Body of pancreas (tissue), 4 donors: Measurements from ENCODE around the gene FGF21. TPM values are rescaled to one million over a fixed set of nuclear protein-coding genes. Genes with fewer than 3 reads are reported as not detected.

Experiments
- ATAC-seq: fragments of 150-250 bp; one replicate; pipeline ENCODE4 v1.9.1; 2016
- DNase-seq, 4 donors: peaks; one replicate each; pipeline ENCODE4 v3.0.0-alpha.2; 2019
- H3K27ac ChIP-seq, 4 donors: fragments of 200-600 bp; sonication (generic); 1 replicate in 3 of 4; 2 replicates in 1 of 4; pipeline versions ENCODE4 v1.5.1 to v1.6.1; 2016 to 2019; ENCODE audit warnings: mild to moderate bottlenecking in 1 of 4, mixed read lengths in 1 of 4, moderate library complexity in 1 of 4
- H3K27me3 ChIP-seq, 2 donors: fragments of 200-600 bp; sonication (generic); one replicate each; pipeline ENCODE4 v1.6.0; 2016; ENCODE audit warnings: mild to moderate bottlenecking in 1 of 2
- H3K36me3 ChIP-seq, 2 donors: fragments of 200-600 bp; sonication (generic); replicated peaks in 1 of 2; 2 replicates each; pipeline ENCODE4 v1.5.1; 2016; ENCODE audit warnings: low read depth in 2 of 2; ENCODE audit not compliant: insufficient read depth in 1 of 2
- H3K4me1 ChIP-seq: fragments of 200-600 bp; sonication (generic); one replicate; pipeline ENCODE4 v1.6.0; 2016
- H3K4me3 ChIP-seq, 2 donors: fragments of 200-600 bp; sonication (generic); 1 replicate in 1 of 2; 2 replicates in 1 of 2; pipeline ENCODE4 v1.5.1; 2016 to 2019
- H3K9me3 ChIP-seq, 3 donors: fragments of 200-600 bp; sonication (generic); 1 replicate in 2 of 3; 2 replicates in 1 of 3; pipeline ENCODE4 v1.5.1; 2016
- POLR2A ChIP-seq, 3 donors: fragments of 450-650 bp; IDR thresholded peaks; one replicate each; pipeline ENCODE4 v1.6.1; 2016; ENCODE audit warnings: antibody characterized with exemption in 3 of 3, mild to moderate bottlenecking in 2 of 3
- WGBS, 2 donors: methylation state at CpG; one replicate each; pipeline ENCODE4 v1.1.5; 2017; 5-methylcytosine and 5-hydroxymethylcytosine counted together
- intact Hi-C: fragments of 100-400 bp; cut with DNase I; formaldehyde crosslinking; loops from one replicate; pipeline ENCODE4 v1.15.1; 2023
- small RNA-seq: library from RNA; depleted of rRNA; stranded (forward); fragments of <200 nt; gene quantifications from one replicate; pipeline ENCODE3, GENCODE V24; 2016
- total RNA-seq, 2 donors: library from RNA; depleted of rRNA; stranded (reverse); fragments of >200 nt; gene quantifications; one replicate each; pipeline ENCODE4 v1.1.0, GENCODE V29; 2016
- TF ChIP-seq, protein P1 (sequence below), 7 experiments: fragments of 450-650 bp in 4 of 7; fragments of 200-600 bp in 3 of 7; sonication (generic) in 3 of 7; IDR thresholded peaks; one replicate each; pipeline ENCODE4 v1.5.1; 2016 to 2019; ENCODE audit warnings: antibody characterized with exemption in 7 of 7

Gene FGF21
- total RNA-seq, 2 donors from 2014 or later, result not detected

DNA sequence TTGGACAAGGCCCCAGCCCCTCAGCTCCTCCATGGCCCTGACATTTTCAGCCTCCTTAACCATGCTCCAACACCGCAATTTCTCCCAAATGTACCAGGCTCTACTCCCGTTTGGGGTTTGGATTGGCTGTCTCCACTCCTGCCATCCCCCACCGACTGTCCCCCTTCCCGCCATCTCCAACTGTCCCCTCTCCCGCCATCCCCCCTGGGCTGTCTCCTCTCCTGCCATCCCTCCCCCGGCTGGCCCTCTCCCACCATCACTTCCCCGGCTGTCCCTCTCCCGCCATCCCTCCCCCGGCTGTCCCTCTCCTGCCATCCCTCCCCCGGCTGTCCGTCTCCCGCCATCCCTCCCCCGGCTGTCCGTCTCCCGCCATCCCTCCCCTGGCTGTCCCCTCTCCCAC, 50.1 kb downstream of the FGF21 start:
- 81 to 85% methylated on average over 5 to 15 of the region's 15 CpGs for WGBS, 2 donors
- DNase-seq, result no peak
- no peaks in the 10 kb centered on the region for H3K27me3 ChIP-seq
- H3K27ac ChIP-seq, result no peak overlapping the region
- TF ChIP-seq, protein P1, sequence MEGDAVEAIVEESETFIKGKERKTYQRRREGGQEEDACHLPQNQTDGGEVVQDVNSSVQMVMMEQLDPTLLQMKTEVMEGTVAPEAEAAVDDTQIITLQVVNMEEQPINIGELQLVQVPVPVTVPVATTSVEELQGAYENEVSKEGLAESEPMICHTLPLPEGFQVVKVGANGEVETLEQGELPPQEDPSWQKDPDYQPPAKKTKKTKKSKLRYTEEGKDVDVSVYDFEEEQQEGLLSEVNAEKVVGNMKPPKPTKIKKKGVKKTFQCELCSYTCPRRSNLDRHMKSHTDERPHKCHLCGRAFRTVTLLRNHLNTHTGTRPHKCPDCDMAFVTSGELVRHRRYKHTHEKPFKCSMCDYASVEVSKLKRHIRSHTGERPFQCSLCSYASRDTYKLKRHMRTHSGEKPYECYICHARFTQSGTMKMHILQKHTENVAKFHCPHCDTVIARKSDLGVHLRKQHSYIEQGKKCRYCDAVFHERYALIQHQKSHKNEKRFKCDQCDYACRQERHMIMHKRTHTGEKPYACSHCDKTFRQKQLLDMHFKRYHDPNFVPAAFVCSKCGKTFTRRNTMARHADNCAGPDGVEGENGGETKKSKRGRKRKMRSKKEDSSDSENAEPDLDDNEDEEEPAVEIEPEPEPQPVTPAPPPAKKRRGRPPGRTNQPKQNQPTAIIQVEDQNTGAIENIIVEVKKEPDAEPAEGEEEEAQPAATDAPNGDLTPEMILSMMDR (IDR thresholded peaks at IDR 0.05), result no peak
- no peak for TF ChIP-seq POLR2A (IDR thresholded peaks at IDR 0.05)
- no peak overlapping the region for H3K4me3 ChIP-seq
- ATAC-seq, result no peak
- H3K4me1 ChIP-seq, result peaks cover 42% of the 10 kb centered on the region
- no peaks in the 10 kb centered on the region for H3K36me3 ChIP-seq
- intact Hi-C loops, result no loop called here
- no peaks in the 10 kb centered on the region for H3K9me3 ChIP-seq

DNA sequence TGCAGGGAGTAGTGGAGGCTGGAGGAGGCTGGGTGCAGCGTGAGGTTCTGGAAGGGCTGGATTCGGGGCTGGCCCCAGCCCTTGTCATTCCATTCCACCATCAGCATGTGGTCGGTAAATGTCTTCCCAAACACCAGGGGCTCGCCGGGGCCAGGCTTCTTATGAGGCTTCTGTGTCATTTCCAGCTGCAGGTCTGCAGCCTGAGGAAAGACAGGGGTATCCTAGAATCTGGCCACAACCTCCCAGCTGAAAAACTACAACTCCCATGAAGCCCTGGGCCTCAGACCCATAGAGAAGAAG, 51.1 kb downstream of the FGF21 start:
- Histone ChIP-seq H3K9me3 (no peaks in the 10 kb centered on the region), H3K4me1 (peaks cover 45% of the 10 kb centered on the region), H3K27ac (peak overlapping the region in 2 of 4 donors; percentile 43 to 55), H3K27me3 (no peaks in the 10 kb centered on the region), H3K36me3 (no peaks in the 10 kb centered on the region), H3K4me3 (no peak overlapping the region)
- WGBS, 2 donors, result 71% methylated on average over 5 of the region's 5 CpGs; no CpG with 5 or more reads in 1 of the 2 donors
- peak in 1 of 4 donors; percentile 54 for DNase-seq
- TF ChIP-seq POLR2A (IDR thresholded peaks at IDR 0.05), result no peak
- TF ChIP-seq, protein P1 (IDR thresholded peaks at IDR 0.05), result no peak
- no peak for ATAC-seq
- intact Hi-C loops, result no loop called here

DNA sequence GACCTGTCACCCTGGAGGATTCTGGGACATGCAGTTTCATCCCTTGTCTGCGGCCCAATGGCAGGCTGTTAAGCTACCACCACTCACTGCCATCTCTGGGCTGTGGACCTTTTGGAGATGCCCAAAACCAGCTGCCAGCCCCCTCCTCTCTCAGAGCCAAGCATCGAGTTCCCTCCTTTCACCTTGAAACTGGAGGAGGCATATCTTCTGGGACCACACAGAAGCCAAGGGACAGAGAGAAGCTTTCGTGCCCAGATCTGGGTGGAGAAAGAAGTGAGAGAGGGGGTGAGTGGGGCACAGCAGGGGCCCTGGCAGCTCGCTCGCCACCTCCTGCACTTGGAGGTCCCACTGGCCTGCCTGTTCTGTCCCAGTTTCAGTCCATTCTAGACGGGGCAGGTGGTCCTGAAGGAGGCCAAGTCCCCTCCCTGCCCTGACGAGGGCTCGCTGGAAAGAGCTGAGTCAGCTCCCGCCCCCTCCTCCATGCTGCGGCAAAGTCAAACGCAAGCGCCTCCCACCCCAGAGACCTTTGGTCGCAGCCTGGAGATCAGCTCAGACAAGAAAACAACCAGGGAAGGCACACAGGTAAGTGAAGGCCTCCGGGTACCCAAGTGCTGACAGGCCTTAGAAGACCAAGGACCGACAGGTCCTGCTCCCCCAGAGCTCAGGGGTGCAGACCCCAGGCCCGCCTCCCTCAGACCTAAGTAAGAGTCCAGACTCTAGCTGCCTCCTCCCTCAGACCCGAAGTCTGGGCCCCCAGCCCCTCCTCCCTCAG, 51.7 kb downstream of the FGF21 start:
- Histone ChIP-seq H3K4me3 (no peak overlapping the region), H3K27me3 (no peaks in the 10 kb centered on the region), H3K36me3 (no peaks in the 10 kb centered on the region), H3K4me1 (peaks cover 46% of the 10 kb centered on the region), H3K9me3 (no peaks in the 10 kb centered on the region), H3K27ac (peak overlapping the region in 3 of 4 donors; percentile 43 to 98 (median 55))
- 44 to 74% methylated on average over 6 to 16 of the region's 17 CpGs for WGBS, 2 donors
- TF ChIP-seq, protein P1 (IDR thresholded peaks at IDR 0.05), result no peak
- TF ChIP-seq POLR2A (IDR thresholded peaks at IDR 0.05), result peak in 1 of 3 donors; percentile 20
- DNase-seq (peak; percentile 47 to 63 (median 52)), ATAC-seq (no peak)
- intact Hi-C loops, result no loop called here

DNA sequence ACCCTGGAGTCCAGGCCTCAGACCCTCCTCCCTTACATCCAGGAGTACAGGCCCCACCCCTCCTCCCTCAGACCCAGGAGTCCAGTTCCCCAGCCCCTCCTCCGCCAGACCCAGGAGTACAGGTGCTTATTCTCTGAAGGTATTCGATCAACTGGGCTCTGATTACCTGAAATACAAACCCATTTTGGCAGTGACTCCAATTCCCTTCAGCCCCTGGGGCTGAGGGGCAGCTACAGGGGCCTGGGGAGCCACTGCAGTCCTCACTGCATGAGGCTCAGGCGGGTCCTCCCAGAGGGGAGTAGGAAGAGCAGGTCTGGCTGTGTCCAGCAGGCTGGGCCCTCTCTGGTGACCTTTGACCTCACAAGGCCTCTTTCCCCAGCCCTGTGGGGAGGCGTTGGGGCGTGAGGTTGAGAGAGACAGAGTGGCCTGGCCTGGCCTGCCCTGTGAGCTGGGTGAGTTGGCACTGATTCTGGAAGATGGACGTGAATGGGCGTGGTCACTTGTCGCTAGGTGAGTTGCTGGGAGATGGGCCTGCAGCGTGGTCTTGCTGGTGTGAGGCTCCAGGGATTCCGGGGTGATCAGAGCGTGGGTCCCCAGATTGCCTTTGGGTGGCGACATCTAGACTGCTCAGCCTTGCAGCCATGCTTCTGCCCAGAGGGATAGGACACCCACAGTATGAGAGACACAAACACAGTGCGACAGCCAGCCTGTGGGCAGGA, 52.4 kb downstream of the FGF21 start:
- no peaks in the 10 kb centered on the region for H3K36me3 ChIP-seq
- 49 to 64% methylated on average over 8 to 13 of the region's 13 CpGs for WGBS, 2 donors
- H3K9me3 ChIP-seq, result no peaks in the 10 kb centered on the region
- ATAC-seq (no peak), DNase-seq (peak in 2 of 4 donors; percentile 44 to 55)
- H3K4me3 ChIP-seq, result no peak overlapping the region
- intact Hi-C loops, result no loop called here
- peaks cover 53% of the 10 kb centered on the region for H3K4me1 ChIP-seq
- TF ChIP-seq, protein P1 (IDR thresholded peaks at IDR 0.05), result peak in 1 of 7 experiments; percentile 22
- TF ChIP-seq POLR2A (IDR thresholded peaks at IDR 0.05), result no peak
- no peaks in the 10 kb centered on the region for H3K27me3 ChIP-seq
- H3K27ac ChIP-seq, result peak overlapping the region in 3 of 4 donors; percentile 43 to 98 (median 55)

Small RNAs within 50 kb of the gene (small RNA-seq; reads per million reads assigned to genes)
- gene RNU6-317P, result not detected

Other genes with a start within 250 kb of the FGF21 start
- 1 to 10 TPM; 4.2 to 9.6 TPM for gene LMTK3, start 243.7 kb upstream of the FGF21 start, total RNA-seq
- 1 to 10 TPM in 1 of 2 donors, not detected in 1; 1.0 TPM for gene SULT2B1, start 203.4 kb upstream of the FGF21 start, total RNA-seq
- gene SPACA4, start 148.8 kb upstream of the FGF21 start, total RNA-seq, result not detected
- gene FAM83E, start 140.4 kb upstream of the FGF21 start, total RNA-seq, result 1 to 10 TPM in 1 of 2 donors, under 1 TPM in 1; 0.33 to 4.2 TPM
- gene RPL18, start 136.3 kb upstream of the FGF21 start, total RNA-seq, result 1,000 to 10,000 TPM; 2,402 to 3,112 TPM
- 10 to 100 TPM in 1 of 2 donors, 1 to 10 TPM in 1; 8.3 to 37.6 TPM for gene SPHK2, start 136.0 kb upstream of the FGF21 start, total RNA-seq
- 1 to 10 TPM; 2.0 to 4.9 TPM for gene DBP, start 118.1 kb upstream of the FGF21 start, total RNA-seq
- gene CA11, start 109.3 kb upstream of the FGF21 start, total RNA-seq, result 1 to 10 TPM in 1 of 2 donors, not detected in 1; 2.9 TPM
- gene NTN5, start 82.5 kb upstream of the FGF21 start, total RNA-seq, result not detected
- 1 to 10 TPM; 2.0 to 3.4 TPM for gene FUT2, start 59.6 kb upstream of the FGF21 start, total RNA-seq
- gene MAMSTR, start 35.8 kb upstream of the FGF21 start, total RNA-seq, result 1 to 10 TPM in 1 of 2 donors, under 1 TPM in 1; 0.26 to 7.3 TPM
- 10 to 100 TPM; 14.5 to 60.0 TPM for gene RASIP1, start 14.9 kb upstream of the FGF21 start, total RNA-seq
- gene IZUMO1, start 8.6 kb upstream of the FGF21 start, total RNA-seq, result 10 to 100 TPM in 1 of 2 donors, 1 to 10 TPM in 1; 1.6 to 14.5 TPM
- gene FUT1, start 2.9 kb upstream of the FGF21 start, total RNA-seq, result 10 to 100 TPM; 14.8 to 79.1 TPM
- gene BCAT2, start 55.5 kb downstream of the FGF21 start, total RNA-seq, result 10 to 100 TPM; 34.5 to 56.0 TPM
- 1 to 10 TPM; 2.1 to 3.3 TPM for gene HSD17B14, start 81.0 kb downstream of the FGF21 start, total RNA-seq
- 10 to 100 TPM in 1 of 2 donors, 1 to 10 TPM in 1; 6.5 to 21.1 TPM for gene PLEKHA4, start 113.1 kb downstream of the FGF21 start, total RNA-seq
- gene PPP1R15A, start 116.9 kb downstream of the FGF21 start, total RNA-seq, result 10 to 100 TPM; 17.9 to 49.4 TPM
- gene TULP2, start 143.2 kb downstream of the FGF21 start, total RNA-seq, result not detected
- 100 to 1,000 TPM; 129 to 170 TPM for gene NUCB1, start 144.8 kb downstream of the FGF21 start, total RNA-seq
- gene DHDH, start 178.2 kb downstream of the FGF21 start, total RNA-seq, result not detected
- 10 to 100 TPM; 15.3 to 22.7 TPM for gene BAX, start 199.4 kb downstream of the FGF21 start, total RNA-seq
- 1,000 to 10,000 TPM; 1,824 to 3,385 TPM for gene FTL, start 209.8 kb downstream of the FGF21 start, total RNA-seq
- 10 to 100 TPM in 1 of 2 donors, 1 to 10 TPM in 1; 7.5 to 17.8 TPM for gene GYS1, start 237.8 kb downstream of the FGF21 start, total RNA-seq
- gene RUVBL2, start 238.4 kb downstream of the FGF21 start, total RNA-seq, result 10 to 100 TPM; 46.5 to 47.2 TPM